ENCODE data around the gene DOCK11. TPM values are rescaled to one million over a fixed set of nuclear protein-coding genes. Genes with fewer than 3 reads are reported as not detected.

The DOCK11 gene
- total RNA-seq, 1 donor from 2014 or later: 4.3 TPM

- DNase-seq (ENCODE audit: low read depth): no peak
- TF ChIP-seq, protein P1, sequence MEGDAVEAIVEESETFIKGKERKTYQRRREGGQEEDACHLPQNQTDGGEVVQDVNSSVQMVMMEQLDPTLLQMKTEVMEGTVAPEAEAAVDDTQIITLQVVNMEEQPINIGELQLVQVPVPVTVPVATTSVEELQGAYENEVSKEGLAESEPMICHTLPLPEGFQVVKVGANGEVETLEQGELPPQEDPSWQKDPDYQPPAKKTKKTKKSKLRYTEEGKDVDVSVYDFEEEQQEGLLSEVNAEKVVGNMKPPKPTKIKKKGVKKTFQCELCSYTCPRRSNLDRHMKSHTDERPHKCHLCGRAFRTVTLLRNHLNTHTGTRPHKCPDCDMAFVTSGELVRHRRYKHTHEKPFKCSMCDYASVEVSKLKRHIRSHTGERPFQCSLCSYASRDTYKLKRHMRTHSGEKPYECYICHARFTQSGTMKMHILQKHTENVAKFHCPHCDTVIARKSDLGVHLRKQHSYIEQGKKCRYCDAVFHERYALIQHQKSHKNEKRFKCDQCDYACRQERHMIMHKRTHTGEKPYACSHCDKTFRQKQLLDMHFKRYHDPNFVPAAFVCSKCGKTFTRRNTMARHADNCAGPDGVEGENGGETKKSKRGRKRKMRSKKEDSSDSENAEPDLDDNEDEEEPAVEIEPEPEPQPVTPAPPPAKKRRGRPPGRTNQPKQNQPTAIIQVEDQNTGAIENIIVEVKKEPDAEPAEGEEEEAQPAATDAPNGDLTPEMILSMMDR (conservative IDR thresholded peaks at IDR 0.05; ENCODE audit: low read depth, low read length): no peak
- H3K4me3 ChIP-seq (ENCODE audit: low read depth, low read length): no peak overlapping the region
These were observed 138.7 kb downstream of the DOCK11 start for GRCh38 chrX:118634336-118634735.

DNA sequence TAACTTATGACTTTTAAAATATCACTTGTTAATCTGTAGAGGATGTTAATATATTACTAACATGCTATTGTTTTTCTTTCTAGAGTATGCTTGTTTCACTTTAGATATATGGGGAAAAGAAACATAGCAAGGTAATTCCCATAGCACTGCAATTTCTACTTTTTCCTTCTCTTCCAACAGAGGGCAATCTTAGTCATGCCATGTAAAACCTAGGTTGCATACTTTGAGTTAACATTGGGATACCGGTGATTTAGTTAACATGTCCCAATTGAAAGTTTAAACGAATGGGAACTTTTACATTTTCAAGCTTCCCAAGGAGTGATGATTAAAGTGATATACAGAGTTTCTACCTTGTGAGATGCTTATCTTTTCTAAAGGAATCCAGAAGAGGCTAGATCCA, 142.4 kb downstream of the DOCK11 start:
- H3K4me3 ChIP-seq (ENCODE audit: low read depth, low read length): no peak overlapping the region
- TF ChIP-seq, protein P1 (conservative IDR thresholded peaks at IDR 0.05; ENCODE audit: low read depth, low read length): peak; percentile 38
- DNase-seq (ENCODE audit: low read depth): no peak

GRCh38 chrX:118644378-118644777, 148.8 kb downstream of the DOCK11 start:
- DNase-seq (ENCODE audit: low read depth): no peak
- TF ChIP-seq, protein P1 (conservative IDR thresholded peaks at IDR 0.05; ENCODE audit: low read depth, low read length): peak; percentile 60
- no peak overlapping the region for H3K4me3 ChIP-seq (ENCODE audit: low read depth, low read length)

- DNase-seq (ENCODE audit: low read depth): no peak
- TF ChIP-seq, protein P1 (conservative IDR thresholded peaks at IDR 0.05; ENCODE audit: low read depth, low read length): no peak
- H3K4me3 ChIP-seq (ENCODE audit: low read depth, low read length): no peak overlapping the region
These were observed 157.1 kb downstream of the DOCK11 start for GRCh38 chrX:118652717-118653116.

- no peak for DNase-seq (ENCODE audit: low read depth)
- no peak overlapping the region for H3K4me3 ChIP-seq (ENCODE audit: low read depth, low read length)
- TF ChIP-seq, protein P1 (conservative IDR thresholded peaks at IDR 0.05; ENCODE audit: low read depth, low read length): no peak
These were observed 158.7 kb downstream of the DOCK11 start for GRCh38 chrX:118654331-118654730.

- TF ChIP-seq, protein P1 (conservative IDR thresholded peaks at IDR 0.05; ENCODE audit: low read depth, low read length): no peak
- H3K4me3 ChIP-seq (ENCODE audit: low read depth, low read length): no peak overlapping the region
- peak; percentile 19 for DNase-seq (ENCODE audit: low read depth)
These were observed 160.1 kb downstream of the DOCK11 start for GRCh38 chrX:118655561-118656246.

GRCh38 chrX:118657413-118657812, 161.8 kb downstream of the DOCK11 start:
- DNase-seq (ENCODE audit: low read depth): no peak
- TF ChIP-seq, protein P1 (conservative IDR thresholded peaks at IDR 0.05; ENCODE audit: low read depth, low read length): no peak
- H3K4me3 ChIP-seq (ENCODE audit: low read depth, low read length): no peak overlapping the region
